ENCODE data around the gene DNAH9.

The DNAH9 gene

GRCh38 chr17:11871773-11872172 lies 273.5 kb downstream of the DNAH9 start:
- Histone ChIP-seq H4K20me1 (ENCODE audit: insufficient read depth, low read length) (no peaks in the 10 kb centered on the region), H3K36me3 (ENCODE audit: insufficient read depth, low read length) (no peaks in the 10 kb centered on the region), H2AFZ (ENCODE audit: low read depth, low read length) (no peak overlapping the region), H3K4me1 (ENCODE audit: insufficient read depth, low read length) (no peaks in the 10 kb centered on the region), H3K9me3 (ENCODE audit: insufficient read depth, low read length, severe bottlenecking) (peaks cover 2% of the 10 kb centered on the region), H3K4me2 (ENCODE audit: insufficient read depth, low read length) (no peak overlapping the region), H3K79me2 (ENCODE audit: insufficient read depth, low read length) (no peaks in the 10 kb centered on the region), H3K9ac (ENCODE audit: low read depth, low read length) (no peak overlapping the region), H3K27me3 (ENCODE audit: insufficient read depth, low read length, poor library complexity) (no peaks in the 10 kb centered on the region), H3K4me3 (ENCODE audit: low read depth in 1 of 2, low read length in 2 of 2) (no peak overlapping the region), H3K27ac (ENCODE audit: low read length) (no peak overlapping the region)
- TF ChIP-seq EZH2 (IDR thresholded peaks at IDR 0.05; ENCODE audit: borderline replicate concordance, low read depth, low read length, severe bottlenecking) (no peak), CTCF (IDR thresholded peaks at IDR 0.05; ENCODE audit: borderline replicate concordance, extremely low read depth, low read length, poor library complexity, severe bottlenecking) (peak; percentile 23)
- ATAC-seq (ENCODE audit: insufficient read depth, low read depth) (no peak), DNase-seq (no peak)

GRCh38 chr17:11874756-11875155 lies 276.5 kb downstream of the DNAH9 start:
- no peaks in the 10 kb centered on the region for H4K20me1 ChIP-seq (ENCODE audit: insufficient read depth, low read length)
- no peak overlapping the region for H3K9ac ChIP-seq (ENCODE audit: low read depth, low read length)
- H3K9me3 ChIP-seq (ENCODE audit: insufficient read depth, low read length, severe bottlenecking), result peaks cover 2% of the 10 kb centered on the region
- no peak overlapping the region for H3K27ac ChIP-seq (ENCODE audit: low read length)
- DNase-seq, result no peak
- TF ChIP-seq EZH2 (IDR thresholded peaks at IDR 0.05; ENCODE audit: borderline replicate concordance, low read depth, low read length, severe bottlenecking) (no peak), CTCF (IDR thresholded peaks at IDR 0.05; ENCODE audit: borderline replicate concordance, extremely low read depth, low read length, poor library complexity, severe bottlenecking) (no peak)
- no peak for ATAC-seq (ENCODE audit: insufficient read depth, low read depth)
- no peaks in the 10 kb centered on the region for H3K79me2 ChIP-seq (ENCODE audit: insufficient read depth, low read length)
- H2AFZ ChIP-seq (ENCODE audit: low read depth, low read length), result no peak overlapping the region
- H3K4me2 ChIP-seq (ENCODE audit: insufficient read depth, low read length), result no peak overlapping the region
- H3K4me3 ChIP-seq (ENCODE audit: low read depth in 1 of 2, low read length in 2 of 2), result no peak overlapping the region
- no peaks in the 10 kb centered on the region for H3K4me1 ChIP-seq (ENCODE audit: insufficient read depth, low read length)
- no peaks in the 10 kb centered on the region for H3K36me3 ChIP-seq (ENCODE audit: insufficient read depth, low read length)
- no peaks in the 10 kb centered on the region for H3K27me3 ChIP-seq (ENCODE audit: insufficient read depth, low read length, poor library complexity)

- no peak overlapping the region for H3K27ac ChIP-seq (ENCODE audit: low read length)
- DNase-seq, result no peak
- ATAC-seq (ENCODE audit: insufficient read depth, low read depth), result no peak
- no peaks in the 10 kb centered on the region for H3K79me2 ChIP-seq (ENCODE audit: insufficient read depth, low read length)
- TF ChIP-seq CTCF (IDR thresholded peaks at IDR 0.05; ENCODE audit: borderline replicate concordance, extremely low read depth, low read length, poor library complexity, severe bottlenecking), result peak; percentile 41
- TF ChIP-seq EZH2 (IDR thresholded peaks at IDR 0.05; ENCODE audit: borderline replicate concordance, low read depth, low read length, severe bottlenecking), result no peak
- H3K9me3 ChIP-seq (ENCODE audit: insufficient read depth, low read length, severe bottlenecking), result no peaks in the 10 kb centered on the region
- H3K9ac ChIP-seq (ENCODE audit: low read depth, low read length), result no peak overlapping the region
- no peaks in the 10 kb centered on the region for H3K27me3 ChIP-seq (ENCODE audit: insufficient read depth, low read length, poor library complexity)
- H3K36me3 ChIP-seq (ENCODE audit: insufficient read depth, low read length), result no peaks in the 10 kb centered on the region
- H4K20me1 ChIP-seq (ENCODE audit: insufficient read depth, low read length), result no peaks in the 10 kb centered on the region
- H3K4me2 ChIP-seq (ENCODE audit: insufficient read depth, low read length), result no peak overlapping the region
- H3K4me3 ChIP-seq (ENCODE audit: low read depth in 1 of 2, low read length in 2 of 2), result no peak overlapping the region
- H3K4me1 ChIP-seq (ENCODE audit: insufficient read depth, low read length), result no peaks in the 10 kb centered on the region
- H2AFZ ChIP-seq (ENCODE audit: low read depth, low read length), result no peak overlapping the region
Observed at GRCh38 chr17:11880714-11881113, 282.4 kb downstream of the DNAH9 start.

- Histone ChIP-seq H3K9me3 (ENCODE audit: insufficient read depth, low read length, severe bottlenecking) (no peaks in the 10 kb centered on the region), H3K36me3 (ENCODE audit: insufficient read depth, low read length) (no peaks in the 10 kb centered on the region), H4K20me1 (ENCODE audit: insufficient read depth, low read length) (no peaks in the 10 kb centered on the region), H3K4me2 (ENCODE audit: insufficient read depth, low read length) (no peak overlapping the region), H3K27ac (ENCODE audit: low read length) (no peak overlapping the region), H3K79me2 (ENCODE audit: insufficient read depth, low read length) (no peaks in the 10 kb centered on the region), H3K4me1 (ENCODE audit: insufficient read depth, low read length) (no peaks in the 10 kb centered on the region), H2AFZ (ENCODE audit: low read depth, low read length) (no peak overlapping the region), H3K9ac (ENCODE audit: low read depth, low read length) (no peak overlapping the region), H3K27me3 (ENCODE audit: insufficient read depth, low read length, poor library complexity) (no peaks in the 10 kb centered on the region), H3K4me3 (ENCODE audit: low read depth in 1 of 2, low read length in 2 of 2) (no peak overlapping the region)
- no peak for TF ChIP-seq EZH2 (IDR thresholded peaks at IDR 0.05; ENCODE audit: borderline replicate concordance, low read depth, low read length, severe bottlenecking)
- TF ChIP-seq CTCF (IDR thresholded peaks at IDR 0.05; ENCODE audit: borderline replicate concordance, extremely low read depth, low read length, poor library complexity, severe bottlenecking), result no peak
- DNase-seq (no peak), ATAC-seq (ENCODE audit: insufficient read depth, low read depth) (no peak)
Observed at GRCh38 chr17:11882716-11883115, 284.4 kb downstream of the DNAH9 start.

Measured in DND-41 (cell line).